Stimulated activated CD8-positive, alpha-beta memory T cell treated with anti-CD3 and anti-CD28 coated beads, Interleukin-15, amount 100 ng/mL, for 1 hour (primary cell): ENCODE results near the gene LRFN2.

Experiments
- DNase-seq: peaks from one replicate; pipeline ENCODE4 v3.0.0-alpha.2; 2020; ENCODE audit warnings: low read depth

LRFN2 gene

DNA sequence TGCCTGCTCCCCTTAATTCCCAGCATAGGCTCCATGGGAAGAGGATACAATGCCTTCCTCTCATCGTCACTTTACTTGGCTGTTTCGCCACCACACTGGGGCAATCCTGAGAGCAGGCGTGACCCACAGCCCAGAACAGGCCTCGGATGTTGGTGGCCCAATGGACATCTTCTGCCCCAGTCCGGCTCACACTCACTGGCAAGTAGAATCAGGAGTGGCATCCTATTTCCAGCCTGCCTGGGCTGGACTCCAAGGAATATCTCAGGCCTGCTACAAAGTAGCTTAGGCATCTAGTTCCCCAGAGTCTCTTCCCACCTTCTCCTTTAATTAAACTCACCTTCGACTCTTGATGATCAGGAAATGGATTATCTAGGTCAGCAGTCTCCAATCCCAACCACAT lies 110.5 kb downstream of the LRFN2 start:
- no peak for DNase-seq

DNA sequence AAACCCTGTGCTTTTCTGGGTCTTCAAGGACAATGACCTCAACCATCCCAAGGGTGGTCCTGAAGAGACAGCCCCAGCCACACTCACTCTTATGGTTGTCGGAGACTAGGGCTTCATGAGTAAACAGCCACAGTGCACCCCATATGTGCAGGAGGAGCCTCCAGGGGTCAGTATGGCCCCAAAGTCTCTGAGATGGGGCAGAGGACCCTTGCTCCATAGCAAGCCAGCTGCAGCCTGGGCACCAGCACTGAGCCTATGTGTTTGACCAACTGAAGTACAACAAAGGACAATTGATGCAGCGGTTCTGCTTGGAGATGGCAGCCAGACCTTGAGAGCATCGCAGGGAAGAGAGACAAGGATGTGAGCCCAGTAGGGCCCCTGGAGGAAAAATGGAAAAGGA lies 112.2 kb downstream of the LRFN2 start:
- DNase-seq: no peak

DNA sequence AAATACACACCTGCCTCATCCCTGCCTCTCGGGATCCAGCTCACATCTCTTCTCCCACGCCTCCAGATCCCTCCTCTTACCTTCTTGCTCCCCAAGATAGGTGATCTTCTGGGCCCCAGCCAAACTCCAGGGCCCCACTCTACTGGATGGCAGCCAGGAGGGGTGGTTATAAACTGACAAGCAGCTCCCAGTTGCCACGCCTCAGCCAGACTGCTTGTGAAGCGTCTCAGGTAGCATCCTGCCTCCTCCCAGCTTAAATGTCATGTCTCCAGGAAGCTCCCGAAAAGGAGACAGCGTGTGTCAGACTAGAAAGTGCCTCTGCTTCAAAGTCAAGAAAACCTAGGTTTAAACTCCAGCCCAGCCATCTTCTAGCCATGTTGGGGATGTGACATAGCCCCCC lies 114.1 kb downstream of the LRFN2 start:
- DNase-seq: no peak

DNA sequence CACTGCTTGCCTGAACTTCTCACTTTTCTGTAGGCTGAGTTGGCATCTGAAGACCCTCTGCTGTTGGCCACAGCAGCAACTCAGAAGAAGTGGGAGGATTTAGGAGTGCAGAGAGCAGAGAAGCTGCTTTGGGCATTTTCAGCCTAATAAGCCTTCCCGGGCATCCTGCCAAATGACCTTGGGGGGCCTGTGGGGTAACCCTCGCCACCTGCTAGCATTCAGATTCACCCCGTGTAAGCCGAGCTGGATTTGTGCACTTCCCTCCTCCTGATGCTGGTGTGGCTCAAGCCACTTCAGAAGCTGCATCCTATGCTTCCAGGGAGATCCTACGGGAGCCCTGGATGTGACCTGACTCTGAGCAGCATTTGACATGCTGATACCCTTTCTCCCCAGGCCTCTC lies 114.8 kb downstream of the LRFN2 start:
- DNase-seq: no peak

DNA sequence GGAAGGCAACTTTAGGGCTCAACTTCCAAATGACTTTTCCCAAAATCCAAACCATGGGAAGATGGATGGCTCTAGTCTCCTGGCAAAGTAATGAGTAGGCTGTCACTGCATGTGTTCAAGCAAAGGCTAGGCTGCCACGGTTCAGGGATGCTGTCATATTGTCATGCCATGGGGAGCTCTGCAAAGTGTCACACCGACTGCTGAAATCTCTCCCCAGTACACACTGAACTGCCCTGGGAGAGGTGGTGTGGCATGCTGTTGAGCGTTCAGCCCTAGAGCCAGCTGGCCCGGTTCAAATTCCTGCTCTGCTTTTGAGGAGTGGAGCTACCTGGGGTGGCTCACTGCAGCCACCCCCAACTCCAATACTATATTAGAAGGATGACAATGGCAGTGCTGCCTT lies 115.9 kb downstream of the LRFN2 start:
- no peak for DNase-seq

DNA sequence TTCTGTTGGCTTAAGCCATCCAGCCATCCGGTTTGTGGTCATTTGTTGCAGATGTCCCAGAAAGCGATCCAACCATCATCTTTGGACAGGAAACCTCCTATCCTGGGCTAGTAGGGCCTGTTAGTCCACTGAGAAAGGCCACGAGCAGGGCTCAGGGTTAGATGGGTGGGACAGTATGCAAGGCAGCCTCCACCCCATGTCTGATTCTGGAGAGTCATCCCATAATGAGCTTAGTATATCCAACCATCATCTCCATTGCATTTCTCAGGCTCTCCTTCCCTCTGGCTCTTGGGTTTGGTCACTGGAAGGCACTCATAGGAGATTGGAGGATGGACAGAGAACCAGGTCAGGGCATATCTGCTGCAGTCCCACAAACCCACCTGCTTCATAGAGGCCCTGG lies 117.8 kb downstream of the LRFN2 start:
- DNase-seq: no peak

DNA sequence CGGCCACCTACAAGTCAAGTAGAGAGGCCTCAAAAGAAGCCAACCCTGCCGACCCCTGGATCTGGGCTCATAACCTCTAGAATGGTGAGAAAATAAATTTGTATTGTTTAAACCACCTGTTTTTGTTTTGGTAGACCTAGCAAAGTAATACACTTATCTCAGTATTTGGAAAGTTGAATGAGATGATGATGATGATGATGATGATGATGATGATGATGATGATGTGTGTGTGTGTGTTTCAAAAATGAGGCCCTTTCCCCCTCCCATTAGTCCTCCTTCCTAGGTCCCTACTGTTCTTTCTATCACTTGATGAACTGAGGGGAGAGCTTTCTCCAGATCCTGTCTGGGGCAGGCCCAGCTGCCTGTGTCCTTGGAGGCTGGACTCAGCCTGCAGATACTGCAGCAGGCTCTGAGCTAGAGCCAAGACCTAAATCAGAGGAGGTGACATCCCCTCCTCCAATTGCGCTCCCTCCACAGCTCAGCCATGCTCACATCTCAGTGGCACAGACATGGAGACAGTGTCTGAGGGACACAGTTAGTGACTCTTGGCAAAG lies 120.1 kb downstream of the LRFN2 start:
- no peak for DNase-seq

DNA sequence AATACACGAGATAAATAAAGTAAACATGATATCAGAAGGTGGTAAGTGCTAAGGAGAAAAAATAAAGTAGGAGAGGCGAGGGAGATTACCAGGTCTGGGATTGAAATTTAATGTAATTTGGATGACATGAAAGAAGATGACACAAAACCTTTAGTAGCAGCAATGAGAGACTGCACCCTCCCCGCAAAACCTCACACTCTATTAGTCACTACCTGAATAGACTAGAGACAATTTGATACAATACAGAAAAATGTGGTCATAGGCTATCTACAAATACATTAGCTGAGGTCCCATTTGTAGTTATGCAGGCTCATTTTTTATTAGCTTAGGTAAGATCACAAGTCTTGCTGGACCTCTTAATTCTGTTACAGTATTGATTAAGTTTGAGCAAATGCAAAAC lies 125.5 kb downstream of the LRFN2 start:
- no peak for DNase-seq

DNA sequence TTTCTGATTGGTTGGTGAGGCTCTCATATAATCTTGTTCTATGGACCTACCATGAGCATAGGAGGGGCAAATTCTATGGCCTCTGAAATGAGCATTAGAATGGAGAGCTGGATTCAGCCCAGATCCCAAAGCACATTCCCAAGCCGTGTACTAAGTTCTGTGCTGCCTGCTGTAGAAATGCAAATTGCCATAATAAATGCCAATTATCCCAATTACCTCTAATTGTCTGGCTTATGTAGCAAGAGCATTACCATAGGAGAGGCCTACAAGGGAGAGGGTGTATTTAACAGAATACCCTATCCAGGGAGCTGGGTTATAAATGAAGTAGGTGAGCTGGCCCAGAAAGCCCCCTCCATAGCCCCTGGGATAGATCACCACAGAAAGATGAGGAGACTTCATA lies 126.8 kb downstream of the LRFN2 start:
- DNase-seq: no peak

DNA sequence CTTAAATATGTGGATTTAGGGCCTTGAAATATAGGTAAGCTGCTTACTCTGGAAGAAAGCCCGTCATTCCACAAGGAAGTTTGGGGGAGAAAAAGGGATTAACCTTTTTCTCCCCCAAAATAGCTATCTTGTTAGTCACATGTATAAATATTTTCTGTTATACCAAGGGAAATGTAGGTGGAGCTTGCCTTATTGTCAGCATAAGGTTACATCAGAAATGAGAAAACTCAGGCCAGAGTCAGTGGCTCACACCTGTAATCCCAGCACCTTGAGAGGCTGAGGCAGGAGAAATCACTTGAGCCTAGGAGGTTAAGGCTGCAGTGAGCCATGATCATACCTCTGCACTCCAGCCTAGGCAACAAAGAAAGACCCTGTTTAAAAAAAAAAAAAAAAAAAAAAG lies 129.9 kb downstream of the LRFN2 start:
- DNase-seq: no peak

DNA sequence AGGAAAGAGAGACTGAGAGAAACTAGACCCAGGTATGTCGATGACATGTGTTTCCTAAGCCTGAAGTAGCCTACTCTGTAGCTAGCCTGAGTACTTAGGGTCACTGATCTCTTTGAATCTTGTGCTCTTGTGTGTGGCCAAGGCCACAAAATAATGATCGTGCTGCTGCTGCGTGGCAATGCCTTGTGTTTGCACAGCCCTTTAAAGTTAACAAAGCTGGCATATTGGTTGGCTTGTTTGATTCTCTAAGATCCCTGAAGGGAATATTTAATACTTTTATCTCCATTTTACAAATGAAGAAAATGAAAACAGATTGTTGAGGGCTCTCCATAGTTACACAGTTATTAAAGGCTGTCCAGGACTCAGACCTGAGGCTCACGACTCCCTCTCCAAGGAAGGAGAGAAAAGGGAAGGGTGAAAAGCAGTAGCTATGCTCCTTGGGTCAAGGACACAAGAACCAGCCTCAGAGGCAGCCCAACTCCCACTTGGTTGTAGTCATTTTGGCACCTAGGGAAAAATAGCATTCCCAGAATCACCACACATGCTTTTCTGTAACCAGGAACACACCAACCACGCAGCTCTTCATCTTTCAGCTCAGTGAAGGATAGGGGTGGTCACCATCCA lies 130.7 kb downstream of the LRFN2 start:
- DNase-seq: no peak

DNA sequence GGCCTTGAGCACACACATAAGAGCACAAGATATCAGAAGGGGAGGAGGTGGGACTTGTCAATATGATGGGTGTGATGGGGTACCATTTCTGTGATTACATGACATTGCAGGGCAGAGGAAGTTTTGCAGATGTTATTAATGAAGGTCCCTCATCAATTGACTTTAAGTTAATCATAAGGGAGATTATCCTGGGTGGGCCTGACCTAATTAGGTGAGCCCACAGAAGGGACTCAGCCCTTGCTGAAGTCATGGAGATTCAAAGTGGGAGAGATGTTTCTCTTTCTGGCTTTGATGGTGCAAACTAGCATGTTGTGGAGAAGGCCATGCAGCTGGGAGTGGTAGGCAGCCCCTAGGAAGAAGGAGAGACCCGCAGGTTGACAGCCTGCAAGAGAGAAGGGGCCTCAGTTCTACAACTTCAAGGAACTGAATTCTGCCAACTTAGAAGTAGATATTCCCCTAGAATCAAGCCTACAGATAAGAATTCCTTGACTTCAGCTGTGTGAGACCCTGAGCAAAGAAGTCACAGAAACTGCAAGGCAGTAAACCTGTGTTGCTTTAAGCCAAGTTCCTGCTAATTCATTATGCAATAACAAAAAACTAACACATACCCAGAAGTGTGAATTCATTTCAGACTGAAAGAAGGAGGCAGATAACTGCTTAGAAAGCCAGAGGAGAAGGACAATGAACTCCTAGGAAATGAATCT lies 131.3 kb downstream of the LRFN2 start:
- DNase-seq: no peak

DNA sequence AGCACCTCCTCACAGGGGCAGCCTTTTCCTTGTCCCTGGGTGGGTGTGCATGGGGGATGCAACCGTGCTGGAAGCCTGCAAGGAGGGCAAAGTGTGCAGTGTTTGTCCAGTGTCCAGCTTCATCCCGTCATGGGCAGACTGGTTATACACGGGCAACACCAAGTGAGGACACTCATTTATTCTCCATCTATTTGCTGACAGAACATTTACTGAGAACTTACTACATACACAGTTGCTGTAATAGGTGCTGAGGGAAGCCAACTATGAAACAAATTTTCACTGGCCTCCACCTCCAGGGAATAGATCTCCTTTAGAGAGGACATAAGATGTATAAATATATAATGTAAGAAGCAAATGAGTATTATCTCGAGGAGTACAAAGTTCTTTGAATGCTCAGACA lies 136.7 kb downstream of the LRFN2 start:
- no peak for DNase-seq

DNA sequence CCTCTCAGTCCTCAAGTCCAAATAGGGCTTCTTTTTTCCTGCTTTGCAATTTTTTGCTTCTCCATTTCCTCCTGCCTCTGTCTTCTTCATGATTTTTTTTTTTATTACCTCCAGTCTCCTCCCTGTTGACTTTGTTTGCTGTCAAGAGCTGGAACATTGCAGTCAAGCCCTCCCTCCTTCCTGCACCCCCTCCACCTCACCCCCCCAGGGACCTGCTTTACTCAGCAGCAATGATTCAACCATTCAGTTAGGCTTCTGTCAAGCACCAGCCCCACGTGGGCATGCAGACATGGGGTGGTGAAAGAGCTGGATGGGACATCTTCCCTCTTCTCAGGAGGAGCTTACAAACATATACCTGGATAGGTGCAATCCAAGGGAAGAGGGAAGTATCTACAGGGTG lies 142.4 kb downstream of the LRFN2 start:
- DNase-seq: no peak

DNA sequence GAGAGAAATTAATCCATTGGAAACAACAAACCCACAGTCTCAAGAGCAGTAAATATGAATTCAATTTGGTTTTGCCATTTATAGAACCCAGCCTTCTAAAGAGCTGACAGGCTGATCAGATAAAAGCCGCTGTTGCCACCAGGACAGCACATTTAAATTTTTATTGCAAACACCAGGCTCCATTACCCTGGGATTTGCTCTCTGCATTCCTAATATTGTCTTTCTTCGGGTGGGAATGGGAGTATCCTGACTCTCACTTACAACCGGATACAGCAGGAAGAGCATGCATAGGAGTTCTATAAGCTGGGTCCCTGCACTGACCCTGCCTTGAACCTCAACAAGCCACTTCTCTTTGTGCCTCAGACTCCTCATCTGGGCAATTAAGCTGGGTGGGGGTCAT lies 142.9 kb downstream of the LRFN2 start:
- DNase-seq: no peak

DNA sequence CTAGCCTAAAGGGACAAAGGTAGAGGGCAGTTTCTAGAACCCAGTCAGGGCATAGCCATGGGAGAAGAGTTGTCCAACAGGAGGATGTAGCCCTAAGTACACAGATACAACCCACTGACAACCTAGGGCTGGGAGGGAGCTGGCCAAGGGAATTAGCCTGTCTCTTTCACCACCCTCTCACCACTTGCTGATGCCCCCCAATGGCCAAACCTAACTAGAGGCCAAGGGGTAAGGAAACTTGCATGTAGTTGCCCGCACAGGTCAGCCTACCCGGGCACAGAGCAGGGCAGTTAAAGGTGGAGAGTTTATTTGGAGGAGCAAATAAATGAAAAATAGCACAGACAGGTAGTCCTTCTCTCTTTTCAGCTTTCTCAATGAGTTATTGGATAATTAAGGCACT lies 143.3 kb downstream of the LRFN2 start:
- no peak for DNase-seq

DNA sequence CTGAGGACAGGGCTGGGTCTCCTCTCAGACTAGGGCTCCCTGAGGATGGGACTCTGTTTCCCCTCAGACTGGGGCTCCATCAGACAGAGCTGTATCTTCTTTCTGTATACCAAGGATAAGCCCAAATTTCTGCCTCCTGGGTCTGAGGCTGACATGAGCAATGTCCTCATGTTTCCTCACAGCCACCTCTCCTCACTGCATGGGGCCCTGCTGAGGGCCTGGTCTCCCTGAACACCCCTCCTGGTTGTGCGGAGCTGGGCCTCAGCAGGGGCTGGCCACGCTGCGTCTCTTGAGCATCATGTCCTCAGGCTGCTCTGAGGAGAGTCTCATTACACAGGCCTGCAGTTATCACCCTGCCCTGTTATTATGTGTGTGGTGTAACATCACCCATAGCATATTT lies 144.6 kb downstream of the LRFN2 start:
- DNase-seq: no peak

DNA sequence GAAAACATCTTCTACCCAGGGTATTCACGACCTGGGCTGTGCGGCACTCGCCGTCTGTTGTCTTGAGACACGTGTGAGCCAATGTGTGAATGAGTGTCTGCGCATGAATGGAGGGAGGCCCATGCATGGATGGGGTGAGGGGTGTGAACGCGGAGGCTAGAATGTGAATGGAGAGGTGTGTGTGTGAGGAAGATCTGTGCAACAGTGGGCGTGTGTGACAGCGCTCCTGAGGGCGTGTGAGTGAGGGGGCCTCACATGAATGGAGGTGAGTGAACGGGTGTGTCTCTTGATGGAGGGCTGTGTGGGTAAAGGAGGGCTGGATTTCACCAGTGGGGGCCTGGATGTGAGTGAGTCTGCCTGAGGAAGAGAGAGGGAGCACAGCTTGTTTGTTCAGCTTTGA lies 146.0 kb downstream of the LRFN2 start:
- DNase-seq: no peak

DNA sequence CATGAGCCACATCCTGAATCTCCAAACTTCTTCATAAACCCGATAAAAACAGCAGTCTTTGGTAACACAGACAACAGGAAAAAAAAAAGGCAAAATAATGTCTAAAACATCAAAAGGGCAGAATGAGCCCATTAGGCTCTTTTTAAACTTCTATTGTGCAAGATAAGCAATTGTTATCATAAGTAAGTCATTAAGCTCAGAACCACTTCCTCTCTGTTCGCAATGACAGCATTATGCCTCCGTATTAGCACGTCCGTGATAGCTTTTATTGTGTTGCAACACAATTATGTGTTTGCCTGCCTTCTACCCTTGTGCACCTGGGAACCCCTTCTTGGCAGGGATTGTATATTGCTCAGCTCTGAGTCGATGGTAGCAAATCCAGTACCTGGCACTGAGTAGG lies 147.1 kb downstream of the LRFN2 start:
- no peak for DNase-seq

DNA sequence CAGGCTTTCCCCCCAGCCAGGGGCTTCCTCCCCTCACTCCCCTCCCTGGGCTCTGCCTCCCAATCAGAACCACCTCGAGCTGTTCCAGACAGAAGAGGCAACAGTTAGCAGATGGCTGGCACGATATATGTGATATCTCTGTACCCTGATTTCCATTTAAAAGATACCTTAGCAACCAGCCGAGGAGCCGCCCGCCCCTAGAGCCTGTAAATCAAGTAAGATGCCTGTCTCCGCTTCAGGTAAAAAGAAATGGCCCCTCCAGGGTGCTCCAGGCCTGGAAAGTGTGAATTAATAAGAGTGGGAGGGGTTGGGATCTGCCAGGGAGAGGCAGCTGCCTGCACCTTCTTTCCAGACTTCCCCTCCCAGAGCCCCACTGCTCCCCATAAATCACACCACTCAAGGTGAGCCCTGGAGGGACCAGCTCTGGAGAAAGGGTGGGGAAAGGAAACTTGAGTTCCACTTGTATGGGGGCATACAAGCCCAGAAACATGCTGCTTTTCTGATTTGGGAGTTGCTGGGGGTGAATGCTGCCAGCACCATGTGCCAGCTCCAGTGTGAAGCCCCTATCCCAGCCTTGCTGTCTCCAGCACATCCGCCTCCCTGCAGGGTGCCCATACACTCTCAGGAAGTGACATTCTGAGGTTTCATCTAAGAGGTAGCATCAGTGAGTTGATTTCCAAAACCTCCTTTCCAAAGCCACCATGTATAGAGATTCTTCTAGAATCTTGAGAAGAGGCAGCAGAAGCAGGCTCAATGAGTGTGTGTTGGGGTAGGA lies 148.0 kb downstream of the LRFN2 start:
- no peak for DNase-seq

DNA sequence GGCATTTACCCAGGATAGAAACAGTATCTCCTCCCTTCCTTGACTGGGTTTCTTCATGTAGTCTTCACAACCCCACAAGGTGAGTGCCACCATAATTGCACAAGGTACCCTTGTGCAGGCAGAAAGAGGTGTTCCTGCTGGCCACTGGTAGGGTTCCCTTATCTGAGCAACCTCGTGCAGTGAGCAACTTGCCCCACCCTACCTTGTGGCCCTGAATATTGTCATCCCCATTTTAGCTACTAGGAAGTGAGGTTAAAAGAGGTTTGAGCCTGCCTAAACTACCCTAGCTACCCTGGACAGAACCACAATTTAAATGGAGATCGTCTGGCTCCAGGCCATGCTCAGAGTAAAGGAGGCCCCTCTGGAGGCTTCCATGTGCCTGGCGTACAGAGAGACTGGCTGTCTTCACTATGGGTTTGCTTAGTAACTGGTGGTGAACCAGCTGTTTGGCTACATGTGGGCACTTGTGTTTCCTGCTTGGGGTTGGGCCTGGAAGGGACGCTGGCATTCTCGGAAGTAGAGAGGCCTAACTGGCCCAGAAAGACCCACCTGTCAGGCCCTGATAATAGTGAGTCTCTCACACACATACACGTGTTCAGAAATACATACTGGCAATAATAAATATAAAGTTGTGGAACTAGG lies 148.8 kb downstream of the LRFN2 start:
- DNase-seq: no peak

DNA sequence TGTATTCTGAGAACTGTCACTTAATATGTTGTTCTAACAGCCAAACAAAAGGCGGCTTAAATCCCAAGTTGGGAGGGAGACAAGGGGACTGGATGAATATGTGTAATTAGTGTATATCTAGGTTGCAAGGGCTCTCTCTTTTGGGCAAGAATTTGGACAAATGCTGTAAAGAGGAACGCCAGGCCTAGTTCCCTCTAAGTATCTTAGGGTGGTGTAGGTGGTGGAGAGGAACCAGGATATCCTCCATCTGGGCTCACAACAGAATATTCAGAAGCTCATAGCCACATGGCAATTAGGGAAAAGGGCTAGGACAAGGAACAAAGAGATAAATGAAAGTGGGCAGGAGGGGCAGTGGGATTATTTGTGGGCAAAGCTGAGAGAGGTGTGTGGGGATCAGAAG lies 149.5 kb downstream of the LRFN2 start:
- DNase-seq: no peak
